Measurements from ENCODE around the gene BSDC1. TPM values are rescaled to one million over a fixed set of nuclear protein-coding genes. Genes with fewer than 3 reads are reported as not detected.

The BSDC1 gene
- total and polyA plus RNA-seq, 2 of the 13 experiments (the other 11 are each of a cell fraction or from before 2014, with no cell fraction given), result 40.3 to 64.2 TPM

- TF ChIP-seq RXRB (CRISPR knock-in tag; IDR thresholded peaks at IDR 0.05; ENCODE audit: borderline replicate concordance), result peak; percentile 74
- TF ChIP-seq, protein P1, sequence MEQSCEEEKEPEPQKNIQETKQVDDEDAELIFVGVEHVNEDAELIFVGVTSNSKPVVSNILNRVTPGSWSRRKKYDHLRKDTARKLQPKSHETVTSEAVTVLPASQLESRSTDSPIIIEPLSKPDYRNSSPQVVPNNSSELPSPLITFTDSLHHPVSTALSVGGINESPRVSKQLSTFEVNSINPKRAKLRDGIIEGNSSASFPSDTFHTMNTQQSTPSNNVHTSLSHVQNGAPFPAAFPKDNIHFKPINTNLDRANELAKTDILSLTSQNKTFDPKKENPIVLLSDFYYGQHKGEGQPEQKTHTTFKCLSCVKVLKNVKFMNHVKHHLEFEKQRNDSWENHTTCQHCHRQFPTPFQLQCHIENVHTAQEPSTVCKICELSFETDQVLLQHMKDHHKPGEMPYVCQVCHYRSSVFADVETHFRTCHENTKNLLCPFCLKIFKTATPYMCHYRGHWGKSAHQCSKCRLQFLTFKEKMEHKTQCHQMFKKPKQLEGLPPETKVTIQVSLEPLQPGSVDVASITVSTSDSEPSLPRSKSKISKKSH (CRISPR knock-in tag; IDR thresholded peaks at IDR 0.05; ENCODE audit: borderline replicate concordance), result peak; percentile 63; the same call in 1 of the 2 replicates
- 0 out of 2 replicates have a peak, but pooled peaks have one; percentile 55 for TF ChIP-seq ZNF550 (CRISPR knock-in tag; IDR thresholded peaks at IDR 0.05; ENCODE audit: borderline replicate concordance)
- TF ChIP-seq CHCHD3 (CRISPR knock-in tag; IDR thresholded peaks at IDR 0.05), result no peak
- peak; percentile 29; the same call in 1 of the 3 replicates for TF ChIP-seq MXI1 (IDR thresholded peaks at IDR 0.05; ENCODE audit: borderline replicate concordance, low read depth, low read length)
- TF ChIP-seq ZNF280D (CRISPR knock-in tag; IDR thresholded peaks at IDR 0.05), result no peak
- TF ChIP-seq KIAA2018 (CRISPR knock-in tag; IDR thresholded peaks at IDR 0.05; ENCODE audit: borderline replicate concordance), result no peak
- 0 out of 2 replicates have a peak, but pooled peaks have one; percentile 15 for TF ChIP-seq ZNF12 (CRISPR knock-in tag; IDR thresholded peaks at IDR 0.05)
- TF ChIP-seq REPIN1 (CRISPR knock-in tag; IDR thresholded peaks at IDR 0.05; ENCODE audit: borderline replicate concordance, low read depth), result peak; percentile 86; the same call in 1 of the 2 replicates
- no peak for TF ChIP-seq ZNF333 (CRISPR knock-in tag; IDR thresholded peaks at IDR 0.05; ENCODE audit: borderline replicate concordance)
- TF ChIP-seq ZNF354B (CRISPR knock-in tag; IDR thresholded peaks at IDR 0.05), result no peak
- peak; percentile 96 for TF ChIP-seq SAP130 (CRISPR knock-in tag; IDR thresholded peaks at IDR 0.05; ENCODE audit: low read depth)
- peak; percentile 82; the same call in 1 of the 2 replicates for TF ChIP-seq HES4 (CRISPR knock-in tag; IDR thresholded peaks at IDR 0.05; ENCODE audit: borderline replicate concordance)
- peak; percentile 66 for TF ChIP-seq TBX2 (CRISPR knock-in tag; IDR thresholded peaks at IDR 0.05; ENCODE audit: borderline replicate concordance)
- peak; percentile 91 for TF ChIP-seq ZBTB38 (CRISPR knock-in tag; IDR thresholded peaks at IDR 0.05)
Observed at GRCh38 chr1:32394141-32394889, at the start of gene BSDC1 (continued).

Data from HepG2 (cell line).